Measurements from ENCODE around the gene SHH.

DNA sequence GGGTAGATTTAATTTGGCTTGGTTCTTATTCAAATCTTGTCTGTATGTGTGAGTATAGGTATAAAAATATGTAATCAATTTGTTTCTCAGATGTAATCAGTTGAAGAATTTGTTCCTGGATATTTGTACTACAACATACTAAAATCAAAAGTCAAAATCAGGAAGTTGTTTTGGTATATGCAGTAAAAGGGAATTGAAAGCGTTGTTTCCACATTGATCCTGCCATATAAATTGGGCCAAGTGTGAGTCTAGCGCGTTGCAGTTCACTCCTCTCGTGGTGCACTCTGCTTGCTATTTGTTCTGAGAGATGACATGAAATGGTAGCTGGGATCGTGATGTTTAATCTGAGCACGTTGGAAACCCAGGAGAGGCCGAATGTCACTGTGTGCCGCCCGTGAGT, 55.9 kb downstream of the SHH start:
- TF ChIP-seq, protein P1, sequence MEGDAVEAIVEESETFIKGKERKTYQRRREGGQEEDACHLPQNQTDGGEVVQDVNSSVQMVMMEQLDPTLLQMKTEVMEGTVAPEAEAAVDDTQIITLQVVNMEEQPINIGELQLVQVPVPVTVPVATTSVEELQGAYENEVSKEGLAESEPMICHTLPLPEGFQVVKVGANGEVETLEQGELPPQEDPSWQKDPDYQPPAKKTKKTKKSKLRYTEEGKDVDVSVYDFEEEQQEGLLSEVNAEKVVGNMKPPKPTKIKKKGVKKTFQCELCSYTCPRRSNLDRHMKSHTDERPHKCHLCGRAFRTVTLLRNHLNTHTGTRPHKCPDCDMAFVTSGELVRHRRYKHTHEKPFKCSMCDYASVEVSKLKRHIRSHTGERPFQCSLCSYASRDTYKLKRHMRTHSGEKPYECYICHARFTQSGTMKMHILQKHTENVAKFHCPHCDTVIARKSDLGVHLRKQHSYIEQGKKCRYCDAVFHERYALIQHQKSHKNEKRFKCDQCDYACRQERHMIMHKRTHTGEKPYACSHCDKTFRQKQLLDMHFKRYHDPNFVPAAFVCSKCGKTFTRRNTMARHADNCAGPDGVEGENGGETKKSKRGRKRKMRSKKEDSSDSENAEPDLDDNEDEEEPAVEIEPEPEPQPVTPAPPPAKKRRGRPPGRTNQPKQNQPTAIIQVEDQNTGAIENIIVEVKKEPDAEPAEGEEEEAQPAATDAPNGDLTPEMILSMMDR (IDR thresholded peaks at IDR 0.05; ENCODE audit: poor library complexity, severe bottlenecking) = no peak
- TF ChIP-seq, protein P2, sequence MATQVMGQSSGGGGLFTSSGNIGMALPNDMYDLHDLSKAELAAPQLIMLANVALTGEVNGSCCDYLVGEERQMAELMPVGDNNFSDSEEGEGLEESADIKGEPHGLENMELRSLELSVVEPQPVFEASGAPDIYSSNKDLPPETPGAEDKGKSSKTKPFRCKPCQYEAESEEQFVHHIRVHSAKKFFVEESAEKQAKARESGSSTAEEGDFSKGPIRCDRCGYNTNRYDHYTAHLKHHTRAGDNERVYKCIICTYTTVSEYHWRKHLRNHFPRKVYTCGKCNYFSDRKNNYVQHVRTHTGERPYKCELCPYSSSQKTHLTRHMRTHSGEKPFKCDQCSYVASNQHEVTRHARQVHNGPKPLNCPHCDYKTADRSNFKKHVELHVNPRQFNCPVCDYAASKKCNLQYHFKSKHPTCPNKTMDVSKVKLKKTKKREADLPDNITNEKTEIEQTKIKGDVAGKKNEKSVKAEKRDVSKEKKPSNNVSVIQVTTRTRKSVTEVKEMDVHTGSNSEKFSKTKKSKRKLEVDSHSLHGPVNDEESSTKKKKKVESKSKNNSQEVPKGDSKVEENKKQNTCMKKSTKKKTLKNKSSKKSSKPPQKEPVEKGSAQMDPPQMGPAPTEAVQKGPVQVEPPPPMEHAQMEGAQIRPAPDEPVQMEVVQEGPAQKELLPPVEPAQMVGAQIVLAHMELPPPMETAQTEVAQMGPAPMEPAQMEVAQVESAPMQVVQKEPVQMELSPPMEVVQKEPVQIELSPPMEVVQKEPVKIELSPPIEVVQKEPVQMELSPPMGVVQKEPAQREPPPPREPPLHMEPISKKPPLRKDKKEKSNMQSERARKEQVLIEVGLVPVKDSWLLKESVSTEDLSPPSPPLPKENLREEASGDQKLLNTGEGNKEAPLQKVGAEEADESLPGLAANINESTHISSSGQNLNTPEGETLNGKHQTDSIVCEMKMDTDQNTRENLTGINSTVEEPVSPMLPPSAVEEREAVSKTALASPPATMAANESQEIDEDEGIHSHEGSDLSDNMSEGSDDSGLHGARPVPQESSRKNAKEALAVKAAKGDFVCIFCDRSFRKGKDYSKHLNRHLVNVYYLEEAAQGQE (IDR thresholded peaks at IDR 0.05; ENCODE audit: borderline replicate concordance) = no peak
- TF ChIP-seq TAF1 (IDR thresholded peaks at IDR 0.05; ENCODE audit: low read depth) = no peak
- TF ChIP-seq EP300 (conservative IDR thresholded peaks at IDR 0.05; ENCODE audit: poor library complexity, severe bottlenecking) = no peak
- TF ChIP-seq RAD21 (conservative IDR thresholded peaks at IDR 0.05) = no peak
- TF ChIP-seq EZH2 (IDR thresholded peaks at IDR 0.05; ENCODE audit: borderline replicate concordance, insufficient read depth, low read length, poor library complexity, severe bottlenecking) = no peak
- no peak for TF ChIP-seq POLR2AphosphoS5 (IDR thresholded peaks at IDR 0.05)
- TF ChIP-seq MXI1 (conservative IDR thresholded peaks at IDR 0.05; ENCODE audit: poor library complexity, severe bottlenecking) = no peak
- no peak for TF ChIP-seq SMC3 (conservative IDR thresholded peaks at IDR 0.05; ENCODE audit: poor library complexity)
